ENCODE data around the gene MAVS.

GRCh38 chr20:3814928-3815495 is 31.6 kb upstream of the MAVS start:
- TF ChIP-seq CTCF (IDR thresholded peaks at IDR 0.05; ENCODE audit: extremely low read depth in 1 of 2, insufficient read depth in 1 of 2, low read depth in 1 of 2, low read length in 2 of 2) (no peak), JUN (IDR thresholded peaks at IDR 0.05; ENCODE audit: borderline replicate concordance, insufficient read depth, insufficient read length, low read depth) (no peak), POLR2AphosphoS5 (IDR thresholded peaks at IDR 0.05; ENCODE audit: insufficient read depth, low read depth, low read length) (no peak), POLR2A (IDR thresholded peaks at IDR 0.05; ENCODE audit: low read depth, low read length) (no peak), EZH2 (IDR thresholded peaks at IDR 0.05; ENCODE audit: borderline replicate concordance, low read depth, low read length, severe bottlenecking) (no peak), MYC (IDR thresholded peaks at IDR 0.05; ENCODE audit: low read depth, low read length) (no peak), FOS (IDR thresholded peaks at IDR 0.05; ENCODE audit: borderline replicate concordance, insufficient read depth, low read length) (no peak), GATA2 (IDR thresholded peaks at IDR 0.05; ENCODE audit: insufficient read depth, insufficient read length, low read depth, low read length) (no peak)
- TF ChIP-seq, protein P1, sequence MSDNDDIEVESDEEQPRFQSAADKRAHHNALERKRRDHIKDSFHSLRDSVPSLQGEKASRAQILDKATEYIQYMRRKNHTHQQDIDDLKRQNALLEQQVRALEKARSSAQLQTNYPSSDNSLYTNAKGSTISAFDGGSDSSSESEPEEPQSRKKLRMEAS (IDR thresholded peaks at IDR 0.05; ENCODE audit: insufficient read depth, insufficient read length) = no peak
